Endothelial cell of umbilical vein (primary cell): ENCODE measurements around the gene FOXP4. TPM values are rescaled to one million over a fixed set of nuclear protein-coding genes. Genes with fewer than 3 reads are reported as not detected.

Experiments
- BruUV-seq: library from RNA; stranded (reverse); fragments of 400-500 nt; replicated peaks from 2 replicates; lab custom pipeline; 2021; lab: Mats Ljungman, UMichigan
- CTCF ChIA-PET: fragments of 300-600, 350-600 bp; sonication (Branson Sonifier 250); formaldehyde crosslinking; loops from one replicate; lab custom pipeline; 2021; ENCODE audit warnings: antibody characterized with exemption, inconsistent platforms; lab: Charles Lee
- POLR2A ChIA-PET: fragments of 300-600, 350-600 bp; sonication (Branson Sonifier 250); formaldehyde crosslinking; loops from one replicate; lab custom pipeline; 2021; ENCODE audit warnings: antibody characterized with exemption, inconsistent platforms; lab: Charles Lee
- DNase-seq: peaks from one replicate; pipeline ENCODE4 v3.0.0-alpha.2; 2011; ENCODE audit warnings: low read depth, low spot score
- FAIRE-seq: peaks from 2 replicates; lab custom pipeline; 2011; peaks lifted over from hg19 to GRCh38; lab: Jason Lieb, UNC
- H2AFZ ChIP-seq: 2 replicates; pipeline ENCODE4 v1.6.0; 2012; ENCODE audit warnings: low read depth, low read length, control low read depth, inconsistent platforms
- H3K27ac ChIP-seq: 2 replicates; pipeline ENCODE4 v1.5.1; 2011; ENCODE audit warnings: low read depth, mild to moderate bottlenecking, control low read depth, low read length, moderate library complexity; ENCODE audit not compliant: insufficient read depth
- H3K27me3 ChIP-seq, 2 experiments: 2 replicates each; pipeline versions ENCODE4 v1.6.0 to v1.6.1; 2011; ENCODE audit warnings: low read length in 2 of 2, mixed read lengths in 1 of 2; ENCODE audit not compliant: control insufficient read depth in 2 of 2, insufficient read depth in 2 of 2
- H3K36me3 ChIP-seq, 2 experiments: 2 replicates in 1 of 2; 3 replicates in 1 of 2; pipeline ENCODE4 v1.5.1; 2011; ENCODE audit warnings: low read length in 2 of 2, mild to moderate bottlenecking in 1 of 2, moderate library complexity in 1 of 2; ENCODE audit not compliant: control insufficient read depth in 2 of 2, insufficient read depth in 2 of 2; ENCODE audit errors: extremely low read depth in 1 of 2
- H3K4me1 ChIP-seq: 3 replicates; pipeline ENCODE4 v1.5.1; 2011; ENCODE audit warnings: mild to moderate bottlenecking, low read length; ENCODE audit not compliant: control insufficient read depth, insufficient read depth; ENCODE audit errors: extremely low read depth
- H3K4me2 ChIP-seq: 2 replicates; pipeline ENCODE4 v1.6.1; 2011; ENCODE audit warnings: low read length, control low read depth, mixed read lengths; ENCODE audit not compliant: insufficient read depth
- H3K4me3 ChIP-seq, 3 experiments: fragments of 200-600 bp in 1 of 3; sonication (generic), shearing (Covaris generic) in 1 of 3; replicated peaks in 1 of 3; 2 replicates each; pipeline ENCODE4 v1.5.1; 2011 to 2016; ENCODE audit warnings: control low read depth in 3 of 3, low read length in 3 of 3, mild to moderate bottlenecking in 2 of 3, inconsistent platforms in 1 of 3, low read depth in 1 of 3, moderate library complexity in 1 of 3; ENCODE audit not compliant: insufficient read depth in 1 of 3
- H3K79me2 ChIP-seq: 2 replicates; pipeline ENCODE4 v1.6.0; 2012; ENCODE audit warnings: low read length, inconsistent platforms; ENCODE audit not compliant: control insufficient read depth, insufficient read depth
- H3K9ac ChIP-seq: replicated peaks from 2 replicates; pipeline ENCODE3; 2011; ENCODE audit warnings: low read length, control low read depth; ENCODE audit not compliant: insufficient read depth; ENCODE audit errors: extremely low read depth
- H3K9me1 ChIP-seq: replicated peaks from 3 replicates; pipeline ENCODE4 v1.6.0; 2011; ENCODE audit warnings: mild to moderate bottlenecking, low read length; ENCODE audit not compliant: control insufficient read depth, insufficient read depth; ENCODE audit errors: extremely low read depth
- H3K9me3 ChIP-seq: replicated peaks from 2 replicates; pipeline ENCODE4 v1.5.1; 2012; ENCODE audit warnings: low read length, inconsistent platforms; ENCODE audit not compliant: control insufficient read depth, insufficient read depth
- H4K20me1 ChIP-seq: replicated peaks from 2 replicates; pipeline ENCODE3; 2011; ENCODE audit warnings: mild to moderate bottlenecking, low read length; ENCODE audit not compliant: control insufficient read depth, insufficient read depth; ENCODE audit errors: extremely low read depth
- EZH2 ChIP-seq: IDR thresholded peaks from 2 replicates; pipeline ENCODE4 v1.6.1; 2012; ENCODE audit warnings: borderline replicate concordance, low read depth, mild to moderate bottlenecking, moderate library complexity, low read length, inconsistent platforms; ENCODE audit not compliant: severe bottlenecking
- FOS ChIP-seq: IDR thresholded peaks from 2 replicates; pipeline ENCODE4 v1.6.1; 2011; ENCODE audit warnings: mild to moderate bottlenecking, low read length, moderate library complexity, borderline replicate concordance; ENCODE audit not compliant: insufficient read depth
- GATA2 ChIP-seq: IDR thresholded peaks from 2 replicates; pipeline ENCODE4 v1.7.0; 2011; ENCODE audit warnings: low read depth, mild to moderate bottlenecking, moderate library complexity, mixed read lengths, low read length; ENCODE audit not compliant: insufficient read length, insufficient read depth
- JUN ChIP-seq: IDR thresholded peaks from 2 replicates; pipeline ENCODE4 v1.6.1; 2011; ENCODE audit warnings: borderline replicate concordance, low read depth; ENCODE audit not compliant: insufficient read length, insufficient read depth
- MYC ChIP-seq: IDR thresholded peaks from one replicate; pipeline ENCODE4 v1.6.1; 2011; ENCODE audit warnings: mild to moderate bottlenecking, low read depth, low read length
- POLR2A ChIP-seq: IDR thresholded peaks from 2 replicates; pipeline ENCODE4 v1.6.1; 2012; ENCODE audit warnings: low read depth, mild to moderate bottlenecking, control low read depth, low read length
- POLR2AphosphoS5 ChIP-seq: IDR thresholded peaks from 2 replicates; pipeline ENCODE4 v1.6.1; 2012; ENCODE audit warnings: low read depth, mild to moderate bottlenecking, control low read depth, low read length, moderate library complexity; ENCODE audit not compliant: insufficient read depth
- dilution Hi-C: fragments of 300-500 bp; cut with MboI; formaldehyde crosslinking; loops from one replicate; pipeline ENCODE4 v1.15.0; 2019; ENCODE audit warnings: low sequenced_read_pairs; ENCODE audit not compliant: extremely low pct_ligation_motif_present
- intact Hi-C: fragments of 100-400 bp; cut with micrococcal nuclease; formaldehyde crosslinking; loops from one replicate; pipeline ENCODE4 v1.10.0; 2022
- polyA plus RNA-seq, 4 experiments: library from polyadenylated mRNA; depleted of rRNA in 3 of 4; stranded (reverse) in 3 of 4; unstranded in 1 of 4; fragments of >200 nt; gene quantifications; 2 replicates each; pipeline versions ENCODE4 v1.2.1 to v1.2.3, GENCODE V29; 2011 to 2012; ENCODE audit warnings: missing spikeins in 1 of 4
- total RNA-seq: library from RNA; stranded (reverse); gene quantifications from 2 replicates; pipeline ENCODE4 v1.2.3, GENCODE V29; 2021
- TF ChIP-seq, protein P1 (sequence below), 2 donors: IDR thresholded peaks; 1 replicate in 1 of 2; 2 replicates in 1 of 2; pipeline ENCODE4 v1.5.1; 2011; ENCODE audit warnings: low read length in 2 of 2, mild to moderate bottlenecking in 2 of 2, moderate library complexity in 2 of 2, control low read depth in 1 of 2, inconsistent platforms in 1 of 2, low read depth in 1 of 2; ENCODE audit not compliant: insufficient read depth in 1 of 2; ENCODE audit errors: extremely low read depth in 1 of 2
- TF ChIP-seq, protein P2 (sequence below): IDR thresholded peaks from 2 replicates; pipeline ENCODE4 v1.6.1; 2011; ENCODE audit not compliant: insufficient read depth, insufficient read length

FOXP4 gene
- total and polyA plus RNA-seq, 2 donors (not counting 3 experiments of a cell fraction or from before 2014, with no cell fraction given), result 5.6 to 23.9 TPM

DNA sequence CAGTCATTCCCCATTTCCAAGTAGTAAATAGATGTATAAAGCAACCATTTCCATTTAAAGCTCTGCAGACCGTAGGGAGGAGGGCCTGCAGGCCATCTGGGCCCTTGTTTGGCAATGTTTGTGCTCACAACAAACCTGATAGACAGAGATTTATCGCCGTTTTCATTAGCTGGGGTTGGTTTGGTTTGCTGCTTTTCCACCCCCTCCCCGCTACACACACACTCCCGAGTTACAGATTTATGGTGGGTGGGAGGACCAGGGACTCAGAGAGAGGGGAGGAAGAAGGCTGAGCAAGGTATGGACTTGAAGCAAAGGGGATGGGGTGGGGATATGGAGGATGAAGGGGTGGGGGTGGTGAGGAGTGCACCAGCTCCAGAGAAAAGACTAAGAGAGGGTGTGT is 36.6 kb upstream of the FOXP4 start:
- Histone ChIP-seq H3K4me2 (no peak overlapping the region), H3K4me3 (no peak overlapping the region), H3K4me1 (peaks cover 2% of the 10 kb centered on the region), H3K9me3 (no peaks in the 10 kb centered on the region), H3K9ac (no peak overlapping the region), H3K79me2 (no peaks in the 10 kb centered on the region), H3K27ac (no peak overlapping the region), H3K27me3 (peaks cover 26 to 27% of the 10 kb centered on the region in 2 experiments), H3K36me3 (no peaks in the 10 kb centered on the region), H3K9me1 (no peaks in the 10 kb centered on the region), H2AFZ (no peak overlapping the region), H4K20me1 (no peaks in the 10 kb centered on the region)
- POLR2A ChIA-PET, result no interaction called here
- BruUV-seq, result no TSS peak
- dilution Hi-C loops, result no loop called here
- TF ChIP-seq, protein P1, sequence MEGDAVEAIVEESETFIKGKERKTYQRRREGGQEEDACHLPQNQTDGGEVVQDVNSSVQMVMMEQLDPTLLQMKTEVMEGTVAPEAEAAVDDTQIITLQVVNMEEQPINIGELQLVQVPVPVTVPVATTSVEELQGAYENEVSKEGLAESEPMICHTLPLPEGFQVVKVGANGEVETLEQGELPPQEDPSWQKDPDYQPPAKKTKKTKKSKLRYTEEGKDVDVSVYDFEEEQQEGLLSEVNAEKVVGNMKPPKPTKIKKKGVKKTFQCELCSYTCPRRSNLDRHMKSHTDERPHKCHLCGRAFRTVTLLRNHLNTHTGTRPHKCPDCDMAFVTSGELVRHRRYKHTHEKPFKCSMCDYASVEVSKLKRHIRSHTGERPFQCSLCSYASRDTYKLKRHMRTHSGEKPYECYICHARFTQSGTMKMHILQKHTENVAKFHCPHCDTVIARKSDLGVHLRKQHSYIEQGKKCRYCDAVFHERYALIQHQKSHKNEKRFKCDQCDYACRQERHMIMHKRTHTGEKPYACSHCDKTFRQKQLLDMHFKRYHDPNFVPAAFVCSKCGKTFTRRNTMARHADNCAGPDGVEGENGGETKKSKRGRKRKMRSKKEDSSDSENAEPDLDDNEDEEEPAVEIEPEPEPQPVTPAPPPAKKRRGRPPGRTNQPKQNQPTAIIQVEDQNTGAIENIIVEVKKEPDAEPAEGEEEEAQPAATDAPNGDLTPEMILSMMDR (IDR thresholded peaks at IDR 0.05; ENCODE audit: extremely low read depth in 1 of 2, insufficient read depth in 1 of 2, low read depth in 1 of 2, low read length in 2 of 2), result no peak
- TF ChIP-seq GATA2 (no peak), POLR2AphosphoS5 (no peak), MYC (no peak), FOS (no peak), JUN (no peak), EZH2 (no peak), POLR2A (no peak)
- TF ChIP-seq, protein P2, sequence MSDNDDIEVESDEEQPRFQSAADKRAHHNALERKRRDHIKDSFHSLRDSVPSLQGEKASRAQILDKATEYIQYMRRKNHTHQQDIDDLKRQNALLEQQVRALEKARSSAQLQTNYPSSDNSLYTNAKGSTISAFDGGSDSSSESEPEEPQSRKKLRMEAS, result no peak
- DNase-seq (no peak), FAIRE-seq (no peak)
- CTCF ChIA-PET, result interaction anchor here (0.8 to 2.6 kb wide), 2 partner anchors 13 to 21 kb away, joined by 3 to 8 read pairs; no protein-coding TSS in a partner anchor
- intact Hi-C loops, result no loop called here
